ENCODE measurements around the gene NMNAT2.

DNA sequence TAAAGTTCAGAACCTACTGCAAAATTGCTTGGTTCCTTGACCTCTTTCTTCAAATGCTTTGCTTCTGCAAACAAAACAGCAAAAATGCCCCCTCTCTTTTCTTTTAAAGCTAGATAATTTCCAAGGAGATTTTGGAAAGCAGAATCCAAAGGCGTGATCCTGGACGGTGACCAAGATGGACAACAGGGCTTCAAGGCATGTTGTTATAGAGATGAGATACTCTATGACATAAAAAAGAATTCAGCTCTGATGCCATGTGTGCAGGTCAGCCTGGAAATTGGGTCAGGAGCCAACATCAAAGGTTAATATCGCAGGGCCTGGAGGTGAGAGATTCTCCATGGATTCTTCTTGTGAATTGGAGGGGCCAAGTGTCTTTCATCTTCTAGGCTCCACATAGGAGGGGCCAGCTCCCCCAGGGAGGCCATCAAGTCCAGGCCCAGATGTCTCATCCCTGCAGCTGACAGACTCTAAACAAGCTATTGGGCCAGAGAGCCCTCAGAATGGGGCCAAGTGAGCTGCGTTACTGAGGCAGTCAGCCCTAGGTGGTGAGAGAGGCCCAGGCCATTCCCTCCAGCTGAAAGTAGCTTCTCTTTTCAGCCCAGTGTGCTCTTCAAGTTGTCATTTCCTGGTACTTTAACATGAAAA is 45.5 kb downstream of the NMNAT2 start:
- no peak for TF ChIP-seq REST (IDR thresholded peaks at IDR 0.05; ENCODE audit: insufficient read depth in 1 of 2, low read depth in 2 of 2, low read length in 2 of 2)
- TF ChIP-seq SIN3A (IDR thresholded peaks at IDR 0.05; ENCODE audit: borderline replicate concordance, insufficient read depth, low read length): no peak
- TF ChIP-seq POLR2AphosphoS5 (IDR thresholded peaks at IDR 0.05; ENCODE audit: low read depth, low read length): no peak
- no peak for TF ChIP-seq TAF1 (IDR thresholded peaks at IDR 0.05; ENCODE audit: borderline replicate concordance, insufficient read depth, low read length)

All from PFSK-1 (cell line).